OCI-LY3 (cell line): ENCODE measurements around the gene TCP11L1.
"Not testable (repeated sequence)": the region's sequence is repeated elsewhere in the genome, so short reads cannot be mapped to it uniquely, and the experiment has no call there.

Experiments used
- H2AFZ ChIP-seq: fragments of 200-600, 300-600 bp; shearing (Covaris generic); 2 replicates; pipeline ENCODE4 v1.6.0; 2014; ENCODE audit warnings: antibody characterized with exemption, low read depth, low read length
- H3K27ac ChIP-seq: fragments of 200-600, 300-600 bp; sonication (generic); 2 replicates; pipeline ENCODE4 v1.5.1; 2014; ENCODE audit warnings: mild to moderate bottlenecking, low read length, moderate library complexity, mixed read lengths
- H3K27me3 ChIP-seq: fragments of 200-600, 300-600 bp; sonication (generic); 2 replicates; pipeline ENCODE4 v1.6.1; 2014; ENCODE audit warnings: low read depth, low read length, mixed read lengths
- H3K36me3 ChIP-seq: fragments of 200-600, 300-600 bp; sonication (generic); replicated peaks from 2 replicates; pipeline ENCODE3; 2014; ENCODE audit warnings: low read depth, low read length, mixed read lengths
- H3K4me1 ChIP-seq: fragments of 300-600, 200-600 bp; sonication (generic); 2 replicates; pipeline ENCODE4 v1.6.1; 2014; ENCODE audit warnings: low read length, mixed read lengths
- H3K4me2 ChIP-seq: fragments of 200-600, 300-600 bp; sonication (generic); 2 replicates; pipeline ENCODE4 v1.6.1; 2014; ENCODE audit warnings: low read length, mixed read lengths
- H3K4me3 ChIP-seq: fragments of 300-600, 200-600 bp; sonication (generic); 2 replicates; pipeline ENCODE4 v1.5.1; 2014; ENCODE audit warnings: antibody characterized with exemption, mild to moderate bottlenecking, low read length, moderate library complexity
- H3K79me2 ChIP-seq: fragments of 300-600, 200-600 bp; shearing (Covaris generic); 2 replicates; pipeline ENCODE4 v1.6.1; 2014; ENCODE audit warnings: mild to moderate bottlenecking, low read length, mixed read lengths
- H3K9ac ChIP-seq: fragments of 300-600, 200-600 bp; shearing (Covaris generic); 2 replicates; pipeline ENCODE4 v1.6.0; 2014; ENCODE audit warnings: mild to moderate bottlenecking, low read length, moderate library complexity
- H3K9me3 ChIP-seq: fragments of 200-600, 300-600 bp; shearing (Covaris generic); 2 replicates; pipeline ENCODE4 v1.6.1; 2014; ENCODE audit warnings: low read length, mixed read lengths; ENCODE audit not compliant: insufficient read depth
- H4K20me1 ChIP-seq: fragments of 200-600, 300-600 bp; sonication (generic); 2 replicates; pipeline ENCODE4 v1.6.1; 2016; ENCODE audit warnings: low read length, mixed read lengths; ENCODE audit not compliant: insufficient read depth
- EZH2phosphoT487 ChIP-seq: fragments of 200-600 bp; shearing (Covaris generic); IDR thresholded peaks from 2 replicates; pipeline ENCODE4 v1.6.1; 2018; ENCODE audit warnings: antibody characterized with exemption, mixed run types, low read depth
- TF ChIP-seq, protein P1 (sequence below): fragments of 200-600, 300-600 bp; sonication (generic); IDR thresholded peaks from 2 replicates; pipeline ENCODE4 v1.5.1; 2014; ENCODE audit warnings: antibody characterized with exemption, low read length, low read depth

Gene TCP11L1

DNA sequence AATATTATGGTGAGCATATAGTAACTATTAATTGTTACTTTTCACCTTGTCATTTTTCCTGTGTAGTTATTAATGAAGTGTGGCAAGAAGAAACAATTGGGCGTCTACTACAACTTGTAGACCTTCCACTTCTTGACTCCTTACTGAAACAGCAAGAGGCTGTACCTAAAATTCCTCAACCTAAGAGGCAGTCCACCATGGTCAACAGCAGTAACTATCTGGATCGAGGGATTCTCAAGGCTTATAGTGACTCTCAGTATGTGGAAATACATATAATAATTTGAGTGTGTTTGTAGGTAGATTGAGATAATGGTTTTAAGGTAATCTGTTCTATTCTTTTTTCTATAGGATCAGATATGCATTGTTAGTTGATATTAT is 10.8 kb upstream of the TCP11L1 start:
- H3K27ac ChIP-seq: no peak overlapping the region

DNA sequence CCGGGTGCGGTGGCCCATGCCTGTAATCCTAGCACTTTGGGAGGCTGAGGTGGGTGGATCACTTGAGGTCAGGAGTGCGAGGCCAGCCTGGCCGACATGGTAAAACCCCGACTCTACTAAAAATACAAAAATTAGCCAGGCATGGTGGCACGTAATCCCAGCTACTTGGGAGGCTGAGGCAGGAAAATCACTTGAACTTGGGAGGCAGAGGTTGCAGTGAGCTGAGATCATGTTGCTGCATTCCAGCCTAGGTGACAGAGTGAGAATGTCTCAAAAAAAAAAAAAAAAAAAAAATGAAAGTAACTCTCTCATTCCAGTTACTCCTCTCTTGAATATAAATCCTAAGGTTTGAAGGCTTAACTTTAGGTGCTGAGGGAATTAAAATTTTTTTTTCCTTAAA is 10.2 kb upstream of the TCP11L1 start:
- H3K27me3 ChIP-seq: peaks cover 48% of the 10 kb centered on the region
- H3K79me2 ChIP-seq, H3K9me3 ChIP-seq, H4K20me1 ChIP-seq, H3K27ac ChIP-seq, H3K4me1 ChIP-seq, H3K36me3 ChIP-seq, H3K4me3 ChIP-seq, H3K9ac ChIP-seq, H3K4me2 ChIP-seq, H2AFZ ChIP-seq: not testable (repeated sequence)

More for the DNA sequence above, 10.8 kb upstream of the TCP11L1 start:
- Histone ChIP-seq H3K79me2 (no peaks in the 10 kb centered on the region), H3K27me3 (peaks cover 43% of the 10 kb centered on the region), H4K20me1 (no peaks in the 10 kb centered on the region), H3K4me2 (no peak overlapping the region), H3K36me3 (no peaks in the 10 kb centered on the region), H3K9me3 (no peaks in the 10 kb centered on the region), H3K9ac (no peak overlapping the region), H3K4me3 (no peak overlapping the region), H3K4me1 (no peaks in the 10 kb centered on the region), H2AFZ (no peak overlapping the region)
- TF ChIP-seq, protein P1, sequence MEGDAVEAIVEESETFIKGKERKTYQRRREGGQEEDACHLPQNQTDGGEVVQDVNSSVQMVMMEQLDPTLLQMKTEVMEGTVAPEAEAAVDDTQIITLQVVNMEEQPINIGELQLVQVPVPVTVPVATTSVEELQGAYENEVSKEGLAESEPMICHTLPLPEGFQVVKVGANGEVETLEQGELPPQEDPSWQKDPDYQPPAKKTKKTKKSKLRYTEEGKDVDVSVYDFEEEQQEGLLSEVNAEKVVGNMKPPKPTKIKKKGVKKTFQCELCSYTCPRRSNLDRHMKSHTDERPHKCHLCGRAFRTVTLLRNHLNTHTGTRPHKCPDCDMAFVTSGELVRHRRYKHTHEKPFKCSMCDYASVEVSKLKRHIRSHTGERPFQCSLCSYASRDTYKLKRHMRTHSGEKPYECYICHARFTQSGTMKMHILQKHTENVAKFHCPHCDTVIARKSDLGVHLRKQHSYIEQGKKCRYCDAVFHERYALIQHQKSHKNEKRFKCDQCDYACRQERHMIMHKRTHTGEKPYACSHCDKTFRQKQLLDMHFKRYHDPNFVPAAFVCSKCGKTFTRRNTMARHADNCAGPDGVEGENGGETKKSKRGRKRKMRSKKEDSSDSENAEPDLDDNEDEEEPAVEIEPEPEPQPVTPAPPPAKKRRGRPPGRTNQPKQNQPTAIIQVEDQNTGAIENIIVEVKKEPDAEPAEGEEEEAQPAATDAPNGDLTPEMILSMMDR: no peak
- TF ChIP-seq EZH2phosphoT487: no peak

- no peak for TF ChIP-seq EZH2phosphoT487
- TF ChIP-seq, protein P1: no peak
- no peaks in the 10 kb centered on the region for H3K9me3 ChIP-seq
- no peak overlapping the region for H3K4me3 ChIP-seq
- H3K9ac ChIP-seq: no peak overlapping the region
- no peaks in the 10 kb centered on the region for H3K36me3 ChIP-seq
- no peaks in the 10 kb centered on the region for H3K79me2 ChIP-seq
- H3K4me2 ChIP-seq: no peak overlapping the region
- H3K27ac ChIP-seq: no peak overlapping the region
- H3K4me1 ChIP-seq: no peaks in the 10 kb centered on the region
- no peak overlapping the region for H2AFZ ChIP-seq
- peaks cover 26% of the 10 kb centered on the region for H3K27me3 ChIP-seq
- H4K20me1 ChIP-seq: no peaks in the 10 kb centered on the region
Measured at GRCh38 chr11:33033493-33033892, 5.9 kb upstream of the TCP11L1 start.

DNA sequence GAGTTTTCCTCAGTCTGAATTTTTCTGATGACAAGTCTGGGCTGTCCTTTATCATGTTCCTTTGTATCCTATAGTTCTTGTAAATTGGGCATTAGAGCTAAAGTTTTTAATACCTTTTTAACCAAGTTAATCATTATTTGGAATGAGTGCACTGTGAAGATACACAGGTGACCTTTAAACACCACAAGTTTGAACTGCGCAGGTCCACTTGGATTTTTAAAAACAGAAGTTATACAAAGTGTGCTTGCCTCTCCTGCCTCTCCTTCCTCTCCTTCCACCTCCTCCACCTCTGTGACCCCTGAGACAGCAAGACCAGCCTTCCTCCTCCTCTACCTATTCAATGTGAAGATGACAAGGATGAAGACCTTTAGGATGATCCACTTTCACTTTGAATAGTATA is 4.4 kb upstream of the TCP11L1 start:
- Histone ChIP-seq H2AFZ (no peak overlapping the region), H3K4me2 (no peak overlapping the region)

More for the DNA sequence above, 4.4 kb upstream of the TCP11L1 start:
- Histone ChIP-seq H3K4me3 (no peak overlapping the region), H3K4me1 (no peaks in the 10 kb centered on the region), H3K27ac (no peak overlapping the region), H3K79me2 (no peaks in the 10 kb centered on the region; the same call in 1 of the 2 replicates), H3K27me3 (peaks cover 22% of the 10 kb centered on the region), H3K9me3 (no peaks in the 10 kb centered on the region), H4K20me1 (no peaks in the 10 kb centered on the region), H3K9ac (no peak overlapping the region), H3K36me3 (no peaks in the 10 kb centered on the region)
- TF ChIP-seq, protein P1: no peak
- no peak for TF ChIP-seq EZH2phosphoT487
